ENCODE data around the gene NRP1.

The NRP1 gene

DNA sequence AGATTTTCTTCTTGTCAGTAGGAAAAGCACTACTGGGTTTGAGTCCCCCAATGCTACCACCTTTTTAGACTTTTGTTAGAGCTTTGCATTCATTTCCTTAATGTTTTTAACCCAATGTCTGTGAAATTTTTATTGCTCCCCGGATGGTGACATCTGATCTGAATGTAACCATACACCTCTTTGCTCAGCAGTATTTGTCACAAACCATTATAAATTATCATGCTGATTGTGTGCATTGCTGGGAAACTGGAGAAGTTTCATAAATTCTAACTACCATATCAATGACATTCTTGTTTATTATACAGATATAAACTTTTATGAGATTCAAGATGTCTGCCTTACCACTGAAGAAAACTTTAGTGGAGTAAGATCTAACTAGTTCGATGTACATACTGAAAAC is 8.5 kb downstream of the NRP1 start:
- Histone ChIP-seq H3K27me3 (ENCODE audit: control insufficient read depth, insufficient read depth, low read length) (no peaks in the 10 kb centered on the region), H3K4me3 (ENCODE audit: low read length) (no peak overlapping the region), H3K9me3 (ENCODE audit: control insufficient read depth, insufficient read depth, low read length) (no peaks in the 10 kb centered on the region), H3K4me1 (ENCODE audit: control insufficient read depth, insufficient read depth, low read length) (no peaks in the 10 kb centered on the region), H3K27ac (ENCODE audit: low read length) (no peak overlapping the region), H3K36me3 (ENCODE audit: control insufficient read depth, insufficient read depth, low read length) (no peaks in the 10 kb centered on the region)
- no peak for DNase-seq (ENCODE audit: low read depth, low spot score)
- WGBS (ENCODE audit: insufficient coverage, insufficient read length), result no CpG with 5 or more reads among the region's 2 CpGs

DNA sequence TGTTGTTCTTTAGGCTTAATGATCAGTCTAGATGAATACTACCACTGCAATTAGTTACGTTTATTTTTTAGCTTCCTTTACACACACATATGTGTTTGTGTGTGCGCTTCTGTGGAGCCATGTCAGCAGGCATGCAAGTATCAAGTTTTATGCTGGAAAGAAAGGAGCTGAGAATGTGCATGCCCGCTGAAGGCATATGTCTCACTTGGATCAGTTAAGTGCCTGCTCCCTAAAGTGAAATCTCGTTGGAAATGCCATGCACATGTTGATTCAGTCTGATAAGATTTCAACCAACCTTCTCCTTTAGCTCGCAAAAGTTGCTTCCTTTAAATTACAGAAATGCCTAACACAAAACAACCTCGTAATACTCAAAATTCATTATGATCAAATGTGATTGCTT is 10.7 kb downstream of the NRP1 start:
- DNase-seq (ENCODE audit: low read depth, low spot score), result no peak
- no peaks in the 10 kb centered on the region for H3K4me1 ChIP-seq (ENCODE audit: control insufficient read depth, insufficient read depth, low read length)

DNA sequence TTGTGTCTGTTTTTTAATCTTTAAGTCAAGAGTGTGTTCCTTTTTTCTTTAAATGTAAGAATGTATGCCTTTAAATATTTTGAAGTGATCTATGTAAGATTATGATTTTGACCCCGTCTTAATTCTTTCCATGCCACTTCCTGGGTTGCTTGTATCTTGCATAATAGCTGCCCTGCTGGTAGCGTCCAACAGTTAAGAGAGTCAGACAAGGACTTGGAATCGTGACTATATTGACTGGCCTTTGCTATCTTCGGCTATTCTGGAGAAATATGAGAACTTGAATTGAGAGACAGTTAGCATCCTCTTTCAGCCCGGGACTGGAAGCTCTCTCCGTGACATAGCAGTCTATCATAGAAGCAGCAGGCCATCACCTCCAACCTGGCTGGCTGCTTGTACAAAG is 13.0 kb downstream of the NRP1 start:
- Histone ChIP-seq H3K27ac (ENCODE audit: low read length) (no peak overlapping the region), H3K27me3 (ENCODE audit: control insufficient read depth, insufficient read depth, low read length) (no peaks in the 10 kb centered on the region), H3K36me3 (ENCODE audit: control insufficient read depth, insufficient read depth, low read length) (no peaks in the 10 kb centered on the region), H3K4me1 (ENCODE audit: control insufficient read depth, insufficient read depth, low read length) (no peaks in the 10 kb centered on the region), H3K4me3 (ENCODE audit: low read length) (no peak overlapping the region), H3K9me3 (ENCODE audit: control insufficient read depth, insufficient read depth, low read length) (no peaks in the 10 kb centered on the region)
- no CpG with 5 or more reads among the region's 6 CpGs for WGBS (ENCODE audit: insufficient coverage, insufficient read length)
- DNase-seq (ENCODE audit: low read depth, low spot score), result no peak

More for the DNA sequence above, 10.7 kb downstream of the NRP1 start:
- Histone ChIP-seq H3K4me3 (ENCODE audit: low read length) (no peak overlapping the region), H3K9me3 (ENCODE audit: control insufficient read depth, insufficient read depth, low read length) (no peaks in the 10 kb centered on the region), H3K27me3 (ENCODE audit: control insufficient read depth, insufficient read depth, low read length) (no peaks in the 10 kb centered on the region), H3K27ac (ENCODE audit: low read length) (no peak overlapping the region), H3K36me3 (ENCODE audit: control insufficient read depth, insufficient read depth, low read length) (no peaks in the 10 kb centered on the region)
- WGBS (ENCODE audit: insufficient coverage, insufficient read length), result 100% methylated on average over 2 of the region's 6 CpGs

DNA sequence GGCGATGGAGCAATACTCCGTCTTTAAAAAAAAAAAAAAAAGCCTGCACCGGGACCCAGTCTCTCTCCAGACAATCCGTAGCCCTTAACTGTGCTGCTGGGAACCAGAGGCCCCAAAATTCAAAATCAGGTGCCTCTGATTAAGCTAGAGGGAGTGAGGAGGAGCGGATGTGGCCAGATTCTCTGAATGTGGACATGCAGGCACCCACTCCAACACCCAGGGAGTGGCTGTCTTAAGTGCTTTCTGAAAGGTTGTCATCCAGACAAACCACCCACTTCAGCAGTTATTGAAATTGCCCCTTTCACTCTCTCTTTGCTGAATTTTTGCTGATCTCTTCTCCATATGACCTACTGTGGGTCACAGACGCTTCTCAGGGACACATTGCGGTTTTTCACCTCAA is 14.2 kb downstream of the NRP1 start:
- DNase-seq (ENCODE audit: low read depth, low spot score), result no peak
- Histone ChIP-seq H3K27me3 (ENCODE audit: control insufficient read depth, insufficient read depth, low read length) (no peaks in the 10 kb centered on the region), H3K4me1 (ENCODE audit: control insufficient read depth, insufficient read depth, low read length) (no peaks in the 10 kb centered on the region), H3K36me3 (ENCODE audit: control insufficient read depth, insufficient read depth, low read length) (no peaks in the 10 kb centered on the region), H3K27ac (ENCODE audit: low read length) (no peak overlapping the region), H3K4me3 (ENCODE audit: low read length) (no peak overlapping the region), H3K9me3 (ENCODE audit: control insufficient read depth, insufficient read depth, low read length) (no peaks in the 10 kb centered on the region)
- WGBS (ENCODE audit: insufficient coverage, insufficient read length), result no CpG with 5 or more reads among the region's 7 CpGs

DNA sequence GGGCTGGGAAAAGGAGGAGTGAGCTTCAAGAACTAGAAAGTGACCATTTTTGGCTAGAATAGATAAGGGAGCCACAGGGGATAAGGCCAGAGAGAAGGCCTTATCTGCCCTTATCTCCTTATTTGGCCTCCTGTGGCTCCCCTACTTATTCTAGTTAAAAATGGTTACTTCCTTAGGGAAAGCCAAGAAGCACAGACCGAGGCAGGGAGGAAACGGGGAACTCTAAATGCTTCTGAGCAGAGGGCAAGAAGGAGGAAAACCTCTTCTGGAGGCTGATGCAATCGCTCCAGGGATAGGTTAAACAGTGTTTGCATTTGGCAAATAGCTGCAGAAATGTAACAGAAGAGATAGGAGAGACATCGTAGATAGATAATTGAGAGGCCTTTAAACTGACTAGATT is 18.6 kb downstream of the NRP1 start:
- Histone ChIP-seq H3K4me1 (ENCODE audit: control insufficient read depth, insufficient read depth, low read length) (no peaks in the 10 kb centered on the region), H3K36me3 (ENCODE audit: control insufficient read depth, insufficient read depth, low read length) (no peaks in the 10 kb centered on the region)

DNA sequence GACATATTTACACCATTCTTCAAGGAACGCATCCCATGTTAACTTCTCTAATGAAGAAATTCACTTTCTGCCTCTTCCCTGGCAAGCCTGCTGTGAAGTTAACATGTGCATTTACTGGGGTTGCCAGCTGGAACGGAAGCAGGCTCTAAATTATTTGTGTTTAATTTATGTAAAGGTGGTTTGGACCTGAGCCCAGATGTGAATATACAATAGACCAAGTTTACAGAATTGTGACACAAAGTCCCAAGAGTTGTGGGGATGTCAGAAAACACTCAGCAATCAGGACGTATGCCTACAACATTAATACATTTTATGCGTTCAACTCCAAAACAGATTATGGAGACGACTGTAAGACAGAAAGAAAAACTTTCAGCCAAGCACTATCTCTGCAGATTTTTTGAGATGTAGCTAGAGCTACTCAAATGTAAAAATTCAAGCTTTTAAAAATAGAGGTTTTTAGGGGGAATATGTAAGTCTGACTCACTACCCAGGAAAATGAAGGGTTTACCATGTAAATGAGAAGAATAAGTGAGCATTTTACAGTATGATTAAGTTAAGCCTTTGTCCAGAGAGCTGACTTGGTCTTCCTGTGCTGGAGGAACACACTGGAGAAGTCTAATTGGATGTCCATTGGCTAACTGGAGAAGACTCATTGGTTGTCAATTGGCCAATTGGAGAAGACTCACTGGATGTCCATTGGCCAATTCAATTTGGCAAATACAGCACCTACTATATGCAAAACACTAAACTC is 19.5 kb downstream of the NRP1 start:
- Histone ChIP-seq H3K4me1 (ENCODE audit: control insufficient read depth, insufficient read depth, low read length) (no peaks in the 10 kb centered on the region), H3K27me3 (ENCODE audit: control insufficient read depth, insufficient read depth, low read length) (no peaks in the 10 kb centered on the region), H3K36me3 (ENCODE audit: control insufficient read depth, insufficient read depth, low read length) (no peaks in the 10 kb centered on the region), H3K9me3 (ENCODE audit: control insufficient read depth, insufficient read depth, low read length) (no peaks in the 10 kb centered on the region), H3K27ac (ENCODE audit: low read length) (no peak overlapping the region), H3K4me3 (ENCODE audit: low read length) (no peak overlapping the region)
- WGBS (ENCODE audit: insufficient coverage, insufficient read length), result no CpG with 5 or more reads among the region's 5 CpGs
- no peak for DNase-seq (ENCODE audit: low read depth, low spot score)

More for the DNA sequence above, 18.6 kb downstream of the NRP1 start:
- no peaks in the 10 kb centered on the region for H3K9me3 ChIP-seq (ENCODE audit: control insufficient read depth, insufficient read depth, low read length)
- no CpG with 5 or more reads among the region's 4 CpGs for WGBS (ENCODE audit: insufficient coverage, insufficient read length)
- no peak for DNase-seq (ENCODE audit: low read depth, low spot score)
- H3K27me3 ChIP-seq (ENCODE audit: control insufficient read depth, insufficient read depth, low read length), result no peaks in the 10 kb centered on the region
- H3K4me3 ChIP-seq (ENCODE audit: low read length), result no peak overlapping the region
- H3K27ac ChIP-seq (ENCODE audit: low read length), result no peak overlapping the region

DNA sequence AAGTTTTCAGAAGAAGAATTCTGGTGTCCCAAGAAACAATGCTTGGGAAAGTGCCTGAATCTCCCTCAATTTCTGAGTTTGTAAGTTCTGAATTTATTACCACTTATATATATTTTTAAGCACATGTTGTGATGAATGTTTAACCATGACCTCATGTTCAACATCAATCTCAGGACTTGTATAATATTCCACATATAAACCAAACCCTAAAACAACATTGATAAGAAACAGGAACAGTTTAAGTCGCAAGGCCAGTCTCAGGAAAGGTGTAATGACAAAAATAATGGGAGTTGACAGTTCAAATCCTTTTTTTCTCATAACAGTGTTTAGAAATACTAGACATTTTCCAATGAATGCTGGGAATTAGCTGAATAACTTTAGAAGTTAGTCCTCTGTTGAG is 22.8 kb downstream of the NRP1 start:
- H3K4me3 ChIP-seq (ENCODE audit: low read length), result no peak overlapping the region
- no peak for DNase-seq (ENCODE audit: low read depth, low spot score)
- no peaks in the 10 kb centered on the region for H3K4me1 ChIP-seq (ENCODE audit: control insufficient read depth, insufficient read depth, low read length)
- no peaks in the 10 kb centered on the region for H3K9me3 ChIP-seq (ENCODE audit: control insufficient read depth, insufficient read depth, low read length)
- no peak overlapping the region for H3K27ac ChIP-seq (ENCODE audit: low read length)
- no CpG with 5 or more reads among the region's 1 CpG for whole genome bisulfite sequencing (ENCODE audit: insufficient coverage, insufficient read length)
- no peaks in the 10 kb centered on the region for H3K27me3 ChIP-seq (ENCODE audit: control insufficient read depth, insufficient read depth, low read length)
- no peaks in the 10 kb centered on the region for H3K36me3 ChIP-seq (ENCODE audit: control insufficient read depth, insufficient read depth, low read length)

DNA sequence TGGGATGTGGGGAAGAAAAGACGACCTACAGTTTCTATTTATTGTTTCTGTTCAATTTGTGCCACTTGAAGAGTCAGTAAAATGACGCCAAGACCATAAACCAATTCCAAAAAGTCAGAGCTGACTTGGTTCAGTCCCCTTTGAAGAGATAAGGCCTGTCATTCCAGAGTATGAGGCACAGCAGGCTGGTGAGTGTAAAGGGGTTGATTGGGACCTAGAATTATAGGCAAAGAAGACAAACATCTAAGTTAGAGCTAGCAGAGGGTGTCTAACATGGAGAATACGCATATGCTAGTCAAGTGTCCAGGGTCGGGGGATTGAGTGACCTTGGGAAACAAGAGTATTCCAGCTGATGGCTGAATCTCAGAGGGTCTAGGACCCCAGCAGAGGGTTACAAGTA is 23.6 kb downstream of the NRP1 start:
- no CpG with 5 or more reads among the region's 4 CpGs for WGBS (ENCODE audit: insufficient coverage, insufficient read length)
- DNase-seq (ENCODE audit: low read depth, low spot score), result no peak
- Histone ChIP-seq H3K27ac (ENCODE audit: low read length) (no peak overlapping the region), H3K9me3 (ENCODE audit: control insufficient read depth, insufficient read depth, low read length) (no peaks in the 10 kb centered on the region), H3K36me3 (ENCODE audit: control insufficient read depth, insufficient read depth, low read length) (no peaks in the 10 kb centered on the region), H3K4me1 (ENCODE audit: control insufficient read depth, insufficient read depth, low read length) (no peaks in the 10 kb centered on the region), H3K27me3 (ENCODE audit: control insufficient read depth, insufficient read depth, low read length) (no peaks in the 10 kb centered on the region), H3K4me3 (ENCODE audit: low read length) (no peak overlapping the region)

DNA sequence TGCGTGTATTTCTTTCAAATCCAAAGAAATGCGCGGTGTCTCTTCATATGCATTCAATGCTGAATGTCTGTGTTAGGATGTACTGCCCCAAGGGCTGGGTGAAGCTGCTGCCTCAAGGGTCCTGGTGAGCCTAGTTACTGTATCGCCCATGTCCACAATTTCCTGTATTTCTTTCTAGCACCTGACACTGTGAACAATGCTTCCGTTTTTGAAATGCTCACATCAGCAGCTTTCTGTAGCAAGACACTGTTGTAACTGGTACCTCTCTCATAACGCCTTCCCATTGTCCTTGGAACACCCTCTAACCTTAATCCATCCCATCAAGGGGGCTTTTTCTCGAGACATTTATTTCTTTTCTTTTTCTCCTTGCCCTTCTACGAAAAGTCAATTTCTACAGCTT is 25.1 kb downstream of the NRP1 start:
- Histone ChIP-seq H3K36me3 (ENCODE audit: control insufficient read depth, insufficient read depth, low read length) (no peaks in the 10 kb centered on the region), H3K4me1 (ENCODE audit: control insufficient read depth, insufficient read depth, low read length) (no peaks in the 10 kb centered on the region), H3K27me3 (ENCODE audit: control insufficient read depth, insufficient read depth, low read length) (no peaks in the 10 kb centered on the region), H3K4me3 (ENCODE audit: low read length) (no peak overlapping the region), H3K9me3 (ENCODE audit: control insufficient read depth, insufficient read depth, low read length) (no peaks in the 10 kb centered on the region), H3K27ac (ENCODE audit: low read length) (no peak overlapping the region)
- no peak for DNase-seq (ENCODE audit: low read depth, low spot score)
- no CpG with 5 or more reads among the region's 8 CpGs for WGBS (ENCODE audit: insufficient coverage, insufficient read length)

DNA sequence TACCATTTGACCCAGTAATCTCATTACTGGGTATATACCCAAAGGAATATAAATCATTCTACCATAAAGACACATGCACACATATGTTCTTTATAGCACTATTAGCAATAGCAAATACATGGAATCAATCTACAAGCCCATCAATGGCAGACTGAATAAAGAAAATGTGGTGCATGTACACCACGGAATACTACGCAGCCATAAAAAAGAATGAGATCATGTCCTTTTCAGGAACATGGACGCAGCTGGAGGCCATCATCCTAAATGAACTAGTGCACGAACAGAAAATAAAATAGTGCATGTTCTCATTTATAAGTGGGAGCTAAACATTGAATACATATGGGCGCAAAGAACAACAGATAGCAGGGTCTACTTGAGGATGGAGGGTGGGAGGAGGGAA is 26.6 kb downstream of the NRP1 start:
- Histone ChIP-seq H3K4me3 (ENCODE audit: low read length) (no peak overlapping the region), H3K27me3 (ENCODE audit: control insufficient read depth, insufficient read depth, low read length) (no peaks in the 10 kb centered on the region), H3K9me3 (ENCODE audit: control insufficient read depth, insufficient read depth, low read length) (no peaks in the 10 kb centered on the region), H3K36me3 (ENCODE audit: control insufficient read depth, insufficient read depth, low read length) (no peaks in the 10 kb centered on the region), H3K4me1 (ENCODE audit: control insufficient read depth, insufficient read depth, low read length) (no peaks in the 10 kb centered on the region), H3K27ac (ENCODE audit: low read length) (no peak overlapping the region)
- no peak for DNase-seq (ENCODE audit: low read depth, low spot score)
- no CpG with 5 or more reads among the region's 5 CpGs for WGBS (ENCODE audit: insufficient coverage, insufficient read length)
